Neural progenitor cell (in vitro differentiated cells): Measurements from ENCODE around the gene PPP1R9B.

Experiments used
- CTCF ChIP-seq: fragments of 200-600 bp; sonication (generic); IDR thresholded peaks from 2 replicates; pipeline ENCODE4 v1.5.1; 2017; ENCODE audit warnings: antibody characterized with exemption, mild to moderate bottlenecking
- EZH2 ChIP-seq: fragments of 200-600 bp; sonication (generic); IDR thresholded peaks from 2 replicates; pipeline ENCODE4 v1.6.1; 2017; ENCODE audit warnings: antibody characterized with exemption, mild to moderate bottlenecking, moderate library complexity
- EZH2phosphoT487 ChIP-seq: fragments of 200-600 bp; sonication (generic); IDR thresholded peaks from 2 replicates; pipeline ENCODE4 v1.6.1; 2017; ENCODE audit warnings: antibody characterized with exemption

DNA sequence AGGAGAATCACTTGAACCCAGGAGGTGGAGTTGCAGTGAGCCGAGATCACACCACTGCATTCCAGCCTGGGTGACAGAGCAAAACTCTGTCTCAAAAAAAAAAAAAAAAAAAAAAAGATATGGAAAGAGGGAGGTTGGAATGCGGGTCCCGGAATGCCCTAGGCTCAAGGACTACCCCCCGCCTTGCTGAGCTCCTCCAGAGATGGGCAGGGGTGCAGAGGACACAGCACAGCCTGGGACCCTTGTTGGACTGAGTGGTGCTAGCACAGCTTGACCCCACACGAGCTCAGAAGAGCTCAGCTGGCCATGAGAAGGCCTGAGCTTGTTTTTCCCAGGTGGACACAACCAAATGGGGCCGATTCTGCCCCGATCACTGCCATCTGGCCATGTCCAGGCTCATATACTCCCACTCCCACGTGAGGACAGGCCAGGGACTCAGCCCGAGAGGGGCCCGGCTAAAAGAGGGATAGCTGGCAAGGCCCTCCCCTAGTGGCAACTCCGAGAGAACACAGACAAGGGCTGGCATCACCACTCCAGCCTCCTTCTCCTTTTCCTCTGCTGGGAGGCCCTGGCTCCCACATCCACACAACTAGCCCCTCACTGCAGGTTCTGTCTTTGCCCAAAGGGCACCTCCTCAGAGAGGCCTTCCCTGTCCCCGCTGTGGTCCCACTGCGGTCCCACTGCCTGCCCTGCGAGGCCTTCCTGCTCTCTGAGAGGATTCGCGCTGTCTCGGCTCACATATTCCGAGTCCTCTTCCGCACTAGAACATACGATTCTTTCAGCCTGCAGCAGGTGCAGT lies 26.3 kb upstream of the PPP1R9B start:
- TF ChIP-seq CTCF, result peak; percentile 16
- TF ChIP-seq EZH2phosphoT487, result no peak
- no peak for TF ChIP-seq EZH2
